HG03196 (cell line): Measurements from ENCODE around the gene CPNE8.
A peak's percentile ranks its signal among the peaks of the same experiment; 100 is the strongest.

Source experiments
- ATAC-seq: cut with Tn5 transposase; IDR thresholded peaks from one replicate; pipeline ENCODE4 v1.9.1; 2021; ENCODE audit not compliant: unreplicated experiment

Gene CPNE8

DNA sequence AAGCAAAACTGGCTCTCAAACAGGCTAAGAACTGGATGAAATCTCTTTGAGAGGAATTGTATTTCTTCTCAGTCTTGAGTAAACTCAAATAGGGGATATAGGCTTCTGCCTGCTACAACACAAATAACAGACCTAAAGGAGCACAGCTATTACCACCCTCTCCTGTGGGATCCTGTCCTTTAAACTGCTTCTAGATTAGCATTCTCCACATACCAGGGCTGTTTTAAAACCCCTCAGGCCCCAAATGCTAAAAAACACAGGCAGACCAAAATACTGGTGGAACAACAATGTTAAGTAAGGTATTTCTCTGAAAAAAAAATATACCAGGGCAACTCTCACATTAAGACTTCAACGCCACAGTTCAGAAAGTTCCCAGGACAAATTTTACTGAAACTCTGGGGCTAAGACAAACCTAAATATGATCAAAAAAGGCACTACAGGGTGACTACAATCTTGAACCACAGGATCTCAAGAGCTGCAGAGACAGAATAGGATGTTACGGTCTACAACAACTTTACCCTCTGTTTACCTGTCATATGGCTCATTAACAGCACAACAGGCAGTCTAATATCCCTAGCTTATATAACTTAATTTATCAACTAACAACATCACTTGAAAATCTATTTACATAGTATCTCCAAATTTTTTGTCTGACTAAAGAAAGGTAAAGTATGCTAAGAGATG is 7.2 kb downstream of the CPNE8 start:
- ATAC-seq: no peak

DNA sequence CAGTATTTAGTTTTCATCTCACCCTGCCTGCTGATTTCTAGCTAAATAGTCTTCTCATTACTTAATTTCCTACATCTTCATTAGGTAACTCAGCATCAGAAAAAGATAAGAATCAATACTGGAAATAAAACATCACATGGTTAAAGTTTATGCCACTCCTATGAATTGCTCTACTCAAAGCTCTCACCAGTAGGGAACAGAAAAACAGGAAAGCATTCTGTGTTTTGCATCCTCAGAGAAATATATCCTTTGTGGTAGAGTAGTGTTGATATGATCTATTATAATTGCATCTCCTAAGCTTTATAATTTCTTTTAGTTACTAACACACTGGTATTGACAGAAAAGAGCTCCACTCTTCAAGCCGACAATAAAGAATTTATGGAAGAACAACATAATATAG is 9.9 kb downstream of the CPNE8 start:
- ATAC-seq: no peak

DNA sequence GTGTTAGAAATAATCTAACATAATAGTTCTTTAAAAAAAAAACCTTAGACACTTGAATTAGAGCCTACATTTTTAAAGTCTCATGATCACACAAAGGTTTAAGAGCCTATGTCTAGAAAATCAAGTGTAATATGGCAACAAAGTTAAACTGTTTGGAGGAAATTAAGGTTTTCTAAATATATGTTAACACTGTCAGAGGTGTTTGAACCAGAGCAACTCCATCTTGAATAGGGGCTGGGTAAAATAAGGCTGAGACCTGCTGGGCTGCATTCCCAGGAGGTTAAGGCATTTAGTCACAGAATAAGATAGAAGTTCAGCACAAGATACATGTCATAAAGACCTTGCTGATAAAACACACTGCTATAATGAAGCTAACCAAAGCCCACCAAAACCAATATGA is 12.4 kb downstream of the CPNE8 start:
- no peak for ATAC-seq

DNA sequence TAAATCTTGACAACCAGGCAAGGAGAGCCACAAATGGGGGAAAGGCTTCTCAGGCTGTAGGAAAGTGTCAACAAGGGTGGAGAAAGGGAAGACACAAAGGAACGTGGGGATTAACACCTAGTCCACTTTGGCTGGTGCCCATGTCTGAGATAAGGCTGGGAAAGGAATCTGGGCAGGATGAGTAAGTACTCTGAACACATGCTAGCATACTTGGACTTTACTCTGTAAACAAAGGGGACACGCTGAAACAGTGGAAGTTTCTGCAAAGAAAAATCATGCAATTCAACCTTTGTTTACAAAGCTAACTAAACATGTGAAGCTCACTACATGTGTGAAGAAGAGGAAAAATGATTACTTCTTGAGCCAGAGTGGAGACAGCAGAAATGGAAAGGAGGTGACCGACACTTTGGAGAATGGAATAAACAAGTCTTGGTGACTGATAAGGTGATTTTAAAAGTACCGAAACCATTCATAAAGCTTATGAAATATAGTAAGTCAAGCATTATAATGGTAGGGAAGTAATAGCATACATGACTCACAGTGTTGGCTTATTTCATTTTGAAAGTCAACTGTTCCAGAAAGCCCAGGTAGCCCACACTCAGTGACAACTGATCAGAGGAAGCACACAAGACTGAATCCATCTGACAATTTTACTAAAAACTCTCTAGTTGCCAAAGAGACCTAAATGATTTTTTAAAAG is 13.2 kb downstream of the CPNE8 start:
- ATAC-seq: peak; percentile 54

DNA sequence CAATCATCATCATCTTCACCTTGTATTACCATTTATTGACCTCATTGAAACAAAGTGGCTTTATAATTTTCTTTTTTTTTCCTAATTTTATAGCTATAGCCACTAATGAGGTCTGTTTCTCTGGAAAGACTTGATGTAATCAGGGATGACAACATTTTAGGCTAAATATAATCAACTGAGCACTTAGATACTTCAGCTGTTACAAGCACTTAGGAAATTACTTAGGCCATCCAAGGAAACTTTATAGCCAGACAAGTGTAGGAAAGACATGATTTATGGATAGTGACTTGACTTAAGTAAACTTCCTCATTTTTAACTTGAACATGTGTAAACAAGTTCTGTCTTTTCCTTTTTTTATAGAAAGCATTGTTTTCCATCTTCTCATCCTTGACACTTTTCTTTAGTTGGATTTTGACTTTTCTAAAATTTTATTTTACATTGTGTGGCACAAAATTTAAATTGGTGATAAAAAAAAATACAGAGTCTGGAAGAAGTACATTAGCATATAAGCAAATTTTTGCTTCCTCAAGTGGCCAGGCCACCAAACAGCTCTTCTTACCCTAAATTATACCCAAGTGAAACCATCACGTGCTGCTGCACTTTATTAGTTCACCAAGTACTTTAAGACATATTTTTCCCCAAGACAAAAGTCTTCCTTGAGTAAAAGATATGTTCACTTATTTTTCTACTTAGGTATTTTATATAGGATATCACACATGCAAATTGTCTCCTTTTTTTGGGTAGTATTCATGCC is 15.1 kb downstream of the CPNE8 start:
- ATAC-seq: no peak

DNA sequence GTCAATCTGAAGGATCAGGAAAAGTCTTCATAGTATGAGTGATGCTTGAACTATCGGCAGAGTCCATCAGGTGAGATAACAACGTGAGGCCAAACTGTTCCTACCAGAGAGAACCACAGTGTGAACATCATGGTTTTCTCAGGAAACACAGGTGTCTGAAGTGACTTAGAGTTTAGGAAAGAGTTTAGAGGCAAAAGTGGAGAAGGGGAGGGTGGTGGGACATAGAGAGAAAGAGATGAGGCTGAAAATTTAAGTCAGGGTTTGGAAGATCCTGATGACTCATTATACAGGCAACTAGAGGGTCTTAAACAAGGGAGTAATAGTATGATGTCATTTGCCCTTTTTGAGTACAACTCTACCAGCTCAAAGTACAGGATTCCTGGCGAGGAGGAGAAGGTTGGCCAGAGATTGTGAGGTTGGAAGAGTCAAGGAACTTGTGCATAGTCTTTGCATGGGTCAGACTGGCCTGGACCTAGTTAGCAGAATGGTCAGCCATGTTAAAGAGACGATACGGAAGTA is 16.0 kb downstream of the CPNE8 start:
- no peak for ATAC-seq

DNA sequence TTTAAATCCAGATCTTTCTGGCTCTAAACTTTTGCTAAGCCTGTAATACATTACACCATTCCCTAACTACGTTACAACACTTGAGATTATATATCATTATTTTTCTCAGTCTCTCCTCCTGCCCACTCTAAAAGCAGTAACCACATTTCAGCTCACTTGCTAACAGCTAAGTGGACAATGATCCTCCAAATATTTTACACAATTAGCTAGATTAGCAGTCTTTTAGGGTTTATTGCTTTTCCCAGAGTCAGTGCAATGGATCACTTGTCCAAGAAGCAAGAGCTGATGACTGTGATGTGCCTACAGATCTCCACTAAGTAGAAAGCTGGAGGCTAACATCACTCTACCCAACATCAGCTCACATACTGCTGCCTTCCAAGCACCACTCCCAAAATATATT is 17.6 kb downstream of the CPNE8 start:
- ATAC-seq: no peak

DNA sequence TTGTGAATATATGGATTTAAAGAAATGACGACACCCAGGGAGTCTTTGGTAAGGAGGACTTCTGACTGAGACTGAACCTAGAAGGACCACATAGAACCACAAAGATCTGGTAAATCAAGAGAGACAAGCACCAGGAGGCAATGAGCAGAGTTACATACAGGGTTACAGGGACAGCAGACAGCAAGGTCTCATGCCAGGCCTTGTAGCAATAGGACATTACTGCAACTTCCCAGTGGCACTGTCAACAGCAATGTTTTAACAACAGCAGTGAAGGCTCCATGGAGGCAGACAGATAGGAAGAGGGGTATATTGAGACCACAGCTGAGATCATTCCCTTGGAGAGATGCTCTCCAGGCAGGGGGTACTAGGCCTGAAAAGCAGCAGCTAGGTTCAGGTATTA is 18.5 kb downstream of the CPNE8 start:
- no peak for ATAC-seq

DNA sequence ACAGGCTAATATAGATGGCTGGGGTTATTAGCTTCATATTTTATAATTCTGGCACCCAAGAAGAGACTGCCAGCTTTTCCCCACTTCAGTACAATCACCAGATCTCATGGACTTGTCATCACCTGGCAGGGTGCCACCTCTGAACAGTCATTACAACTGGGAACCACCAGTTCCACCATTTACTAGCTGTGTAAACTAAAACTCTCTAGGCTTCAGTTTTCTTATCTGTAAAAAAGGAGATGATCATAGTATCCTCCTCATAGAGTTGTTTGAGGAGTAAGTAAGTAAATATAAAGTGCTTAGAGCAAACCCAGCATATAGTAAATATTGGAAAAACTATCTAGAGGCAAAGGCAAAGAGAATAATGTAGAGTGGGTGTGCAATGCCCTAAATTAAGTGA is 19.3 kb downstream of the CPNE8 start:
- ATAC-seq: no peak

DNA sequence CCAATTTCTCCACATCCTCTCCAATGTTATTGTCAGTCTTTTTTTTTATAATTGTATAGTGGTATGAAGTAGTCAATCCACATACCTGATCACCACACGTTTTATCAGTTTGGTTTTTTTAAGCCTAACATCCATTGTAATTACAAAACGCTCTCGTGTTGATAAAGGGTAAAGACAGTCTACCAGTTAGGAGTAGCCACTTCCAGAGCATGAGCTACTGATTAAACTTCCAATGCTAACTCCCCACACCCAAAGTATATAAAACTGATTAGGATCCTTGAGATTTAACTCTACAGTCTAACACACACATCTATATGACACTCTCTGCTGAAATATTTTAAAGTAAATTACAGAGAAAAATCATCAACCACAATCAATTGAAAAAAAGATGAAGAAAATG is 20.7 kb downstream of the CPNE8 start:
- no peak for ATAC-seq

DNA sequence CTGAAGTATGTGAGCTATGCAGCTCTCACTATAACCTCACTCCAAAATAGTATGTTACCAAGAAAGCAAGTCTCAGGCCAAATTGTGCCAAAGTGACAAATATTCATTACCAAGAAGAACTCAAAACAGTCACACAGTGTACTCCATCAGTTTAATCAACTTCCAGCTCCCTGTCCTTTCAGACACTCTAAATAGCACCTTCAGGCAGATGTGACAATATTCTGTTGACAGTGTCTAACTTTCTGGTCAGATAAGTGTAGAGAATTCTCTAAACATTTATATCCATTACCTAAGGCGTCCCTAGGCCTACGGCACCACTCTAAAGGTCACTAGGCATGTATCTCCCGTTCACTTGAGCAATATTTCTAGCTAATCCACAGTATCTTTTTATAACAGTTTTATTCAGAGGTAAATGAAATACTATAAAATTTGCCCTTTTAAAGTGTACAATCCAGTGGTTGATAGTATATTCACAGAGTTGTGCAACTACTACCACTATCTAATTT is 21.7 kb downstream of the CPNE8 start:
- no peak for ATAC-seq

DNA sequence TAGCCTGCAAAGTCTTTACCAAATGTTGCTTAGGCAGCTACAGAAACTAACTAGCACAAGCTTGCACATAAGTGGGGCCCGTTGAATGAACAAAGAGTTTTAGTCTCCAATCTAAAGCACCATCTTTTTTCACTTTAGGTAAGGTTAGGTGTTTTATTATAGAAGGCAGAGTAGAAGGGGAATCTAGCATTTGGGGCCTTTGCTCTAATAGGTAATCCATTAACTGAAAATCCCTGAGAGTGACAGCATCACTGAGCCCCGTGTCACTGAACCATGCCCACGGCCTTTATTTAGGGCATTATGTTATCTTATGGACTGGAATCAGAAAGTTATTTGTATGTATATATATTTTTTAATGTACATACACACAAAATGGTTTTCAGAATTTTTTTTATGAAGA is 25.1 kb downstream of the CPNE8 start:
- ATAC-seq: no peak

DNA sequence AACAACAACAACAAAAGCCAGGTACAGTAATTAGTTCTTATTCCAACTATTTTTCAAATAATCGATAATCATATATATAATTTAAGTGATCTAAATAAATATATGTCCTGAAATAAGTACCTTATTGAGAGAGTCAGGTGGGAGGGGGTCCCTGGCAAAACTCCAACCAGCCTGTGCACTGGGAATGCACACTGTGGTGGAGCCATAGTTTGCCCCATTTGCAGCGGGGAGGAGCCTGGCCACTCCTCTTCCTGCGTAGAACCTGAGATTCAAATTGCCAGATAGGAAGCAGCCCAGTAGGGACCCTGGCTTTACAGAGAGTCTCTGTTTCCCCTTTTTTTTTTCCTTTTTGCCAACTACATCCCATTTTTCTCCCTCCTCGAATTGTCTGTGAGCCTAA is 26.4 kb downstream of the CPNE8 start:
- ATAC-seq: no peak

DNA sequence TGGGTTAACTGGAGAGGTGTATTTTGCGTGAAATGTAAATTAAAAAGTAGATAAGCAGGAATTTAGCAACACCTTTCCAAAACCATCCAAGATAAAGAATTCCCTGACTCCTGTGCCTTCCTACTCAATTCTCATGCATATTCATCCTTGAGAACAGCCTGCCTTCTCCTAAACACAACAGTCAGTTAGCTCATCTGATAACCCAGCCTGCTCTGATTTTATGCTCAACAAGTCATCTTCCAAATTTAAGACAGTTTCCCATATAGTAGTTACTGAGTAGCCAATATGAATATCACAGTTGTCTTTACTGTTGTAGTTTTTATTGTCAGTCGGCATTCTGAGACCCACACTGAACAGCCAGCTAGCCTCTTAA is 27.1 kb downstream of the CPNE8 start:
- ATAC-seq: no peak

DNA sequence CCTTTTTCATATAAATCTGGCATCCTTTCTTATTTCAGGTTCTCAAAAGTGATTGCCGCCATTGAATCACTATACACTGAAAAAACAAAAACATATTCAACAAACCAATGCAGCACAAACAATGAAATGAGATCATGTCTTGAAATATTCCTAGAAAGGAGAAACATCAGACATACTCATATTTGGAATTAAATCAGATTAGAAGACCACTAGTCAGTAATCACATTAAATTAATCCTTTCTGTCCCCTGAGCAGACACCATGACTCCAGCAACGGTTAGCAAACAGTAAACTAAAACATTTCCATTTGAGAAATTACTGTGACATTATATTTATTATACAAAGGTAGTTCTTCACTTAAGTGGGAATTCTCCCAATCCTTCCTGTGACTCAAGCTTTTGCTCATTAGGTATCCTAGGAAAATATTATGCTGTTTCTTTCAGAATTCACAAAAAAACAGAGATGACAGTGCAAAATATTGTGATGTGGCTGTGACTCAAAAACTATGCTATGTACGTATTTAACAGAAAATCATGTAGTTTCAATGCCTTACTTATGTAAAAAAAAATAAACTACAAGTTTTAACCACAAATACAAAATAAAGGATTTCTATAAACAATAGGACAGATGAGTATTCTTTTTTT is 29.7 kb downstream of the CPNE8 start:
- no peak for ATAC-seq

DNA sequence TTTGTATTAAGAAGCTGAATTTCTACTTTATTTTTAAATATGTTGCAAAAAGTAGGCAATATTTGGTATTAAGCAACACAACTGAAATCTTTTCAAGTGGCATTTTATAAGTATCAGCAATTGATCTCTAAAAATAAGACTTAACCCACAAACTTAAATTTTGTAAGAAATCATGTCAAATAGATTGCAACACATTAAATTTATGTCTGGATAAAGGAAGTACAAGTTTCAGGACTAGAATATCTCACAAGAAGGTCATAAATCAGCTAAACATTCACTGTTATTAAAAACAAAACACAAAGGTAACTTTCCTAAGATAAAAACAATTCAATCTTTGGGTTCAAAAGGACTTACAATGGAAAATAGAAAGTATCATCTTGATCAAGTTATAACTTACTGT is 32.8 kb downstream of the CPNE8 start:
- no peak for ATAC-seq

DNA sequence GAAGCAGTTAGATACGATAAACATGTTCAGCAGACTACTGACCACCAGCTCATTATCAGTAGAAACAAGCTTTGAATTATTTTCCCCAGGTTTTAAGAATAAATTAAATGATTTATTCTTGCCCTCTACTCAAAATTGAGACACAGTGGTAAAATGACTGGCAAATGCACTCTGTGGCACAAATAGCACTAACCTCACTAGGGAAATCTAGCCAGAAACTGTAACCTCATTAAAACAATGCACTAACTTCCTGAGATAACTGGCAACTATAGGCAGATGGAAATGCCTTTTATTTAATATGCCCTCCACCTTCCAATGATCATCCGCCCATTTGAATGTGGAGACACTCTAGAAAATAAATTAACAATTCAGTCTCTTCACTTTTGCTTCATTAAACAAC is 33.2 kb downstream of the CPNE8 start:
- ATAC-seq: no peak

DNA sequence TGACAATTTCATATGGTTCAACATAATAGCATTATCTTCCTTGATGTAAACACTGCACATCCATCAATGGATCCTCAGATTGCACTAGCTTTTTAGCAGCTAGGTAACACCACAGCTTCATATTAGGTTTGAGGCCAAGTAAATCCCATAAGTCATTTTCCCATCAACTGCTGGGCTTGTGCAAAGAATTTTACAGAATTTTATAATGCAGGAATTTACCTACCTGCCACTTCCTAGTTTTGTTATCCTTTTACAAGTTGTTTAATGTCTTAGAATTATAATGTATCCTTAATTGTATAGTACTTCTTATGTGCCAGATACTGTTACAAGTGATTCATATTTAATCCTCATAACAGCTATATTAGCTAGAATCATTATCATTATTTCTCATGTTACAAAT is 36.4 kb downstream of the CPNE8 start:
- no peak for ATAC-seq

DNA sequence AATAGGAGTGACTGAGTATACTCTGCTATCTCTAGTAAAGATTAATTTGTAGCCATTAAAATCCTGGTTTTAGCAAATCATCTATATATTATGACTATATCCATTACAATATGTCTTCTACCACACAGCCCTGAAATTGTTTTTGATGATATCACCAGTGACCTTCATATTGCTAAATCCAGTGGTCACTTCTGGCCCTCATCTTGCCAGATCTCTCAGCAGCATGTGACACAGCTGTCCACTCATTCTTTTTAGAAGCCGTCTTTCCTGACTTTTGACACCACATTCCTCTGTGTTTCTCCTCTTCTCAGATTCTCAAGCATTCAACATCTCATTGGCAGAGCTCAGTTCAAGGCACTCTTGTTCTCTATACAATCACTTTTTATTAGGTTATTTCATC is 54.9 kb downstream of the CPNE8 start:
- no peak for ATAC-seq

DNA sequence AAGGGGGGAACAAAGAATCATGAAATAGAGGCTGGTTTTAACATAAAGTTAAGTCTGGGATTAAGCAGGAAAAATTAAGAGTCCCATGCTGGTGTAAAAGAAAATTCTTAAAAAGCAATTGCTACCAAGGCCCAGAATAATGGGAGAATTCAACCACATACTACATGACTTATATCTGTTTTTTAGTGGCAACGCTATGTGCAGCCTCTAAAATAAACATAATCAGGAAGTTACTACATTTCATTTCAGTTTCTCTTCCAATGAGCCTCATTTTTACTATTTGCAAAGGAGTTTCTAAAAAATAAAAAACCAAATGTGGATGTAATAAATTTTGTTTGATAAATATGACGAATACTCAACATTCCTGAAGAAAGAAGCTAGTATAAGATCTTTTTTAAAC is 58.1 kb downstream of the CPNE8 start:
- ATAC-seq: no peak

DNA sequence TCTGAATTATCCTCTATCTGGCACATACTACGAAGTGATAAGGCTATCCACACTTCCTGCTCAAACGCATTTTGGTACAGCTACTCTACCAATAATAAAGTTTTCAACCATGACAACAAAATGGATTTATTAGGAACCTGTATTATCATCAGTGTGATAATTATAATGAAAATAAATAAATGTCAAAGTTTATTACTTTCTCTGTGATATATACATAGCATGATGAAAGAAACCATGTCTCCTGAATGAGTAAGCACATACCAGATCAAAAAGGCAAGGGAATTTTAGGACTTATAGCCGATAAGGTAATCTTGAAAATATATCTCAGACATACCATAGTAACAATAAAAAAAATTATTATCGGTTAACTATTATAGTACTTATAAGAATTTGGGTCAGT is 61.1 kb downstream of the CPNE8 start:
- ATAC-seq: no peak
